ENCODE measurements around the gene BRF1. TPM values are rescaled to one million over a fixed set of nuclear protein-coding genes. Genes with fewer than 3 reads are reported as not detected.
A peak's percentile ranks its signal among the peaks of the same experiment; 100 is the strongest.

BRF1 gene
- total RNA-seq, 1 donor from 2014 or later: 16.9 TPM

DNA sequence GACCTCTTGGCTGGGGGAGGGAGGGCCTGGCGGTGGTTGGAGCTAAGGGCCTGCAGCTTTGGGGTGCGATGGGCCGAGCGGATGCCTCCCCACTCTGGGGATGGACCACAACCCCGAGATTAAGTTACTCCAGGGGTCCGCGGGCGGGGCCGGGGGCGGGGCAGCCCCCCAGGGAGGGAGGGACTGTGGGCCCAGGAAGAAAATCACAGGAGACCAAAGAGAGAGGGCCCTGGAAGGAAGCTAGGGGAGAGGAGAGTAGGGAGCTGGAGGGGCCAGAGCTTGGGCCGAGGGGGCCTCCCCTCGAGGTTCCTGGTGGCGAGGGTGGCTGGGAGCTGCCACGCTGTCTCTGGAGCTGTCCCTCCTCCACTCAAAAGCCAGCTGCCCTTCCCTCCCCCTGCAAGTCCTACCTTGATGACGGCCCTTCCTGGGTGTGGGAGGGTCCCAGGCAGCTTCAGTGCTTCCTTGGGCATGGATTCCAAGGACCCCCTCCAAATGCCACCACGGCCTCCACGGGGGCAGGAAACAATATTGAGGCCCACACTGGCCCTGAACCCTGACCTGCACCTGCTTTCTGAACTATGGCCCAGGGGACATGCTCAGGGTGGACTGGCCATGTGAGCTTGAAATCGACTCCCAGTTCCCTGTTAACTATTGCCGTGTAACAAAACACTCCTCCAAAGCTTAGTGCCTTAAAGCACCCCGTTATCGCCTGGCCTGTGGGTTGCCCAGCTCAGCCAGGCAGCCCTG, 119.1 kb downstream of the BRF1 start:
- Histone ChIP-seq H3K27me3 (peaks cover 32% of the 10 kb centered on the region), H4K20me1 (ENCODE audit: low read depth) (peaks cover 31% of the 10 kb centered on the region), H3K36me3 (no peaks in the 10 kb centered on the region), H3K9me3 (ENCODE audit: low read depth) (no peaks in the 10 kb centered on the region), H2AFZ (replicated peaks) (no peak overlapping the region), H3K4me3 (peak overlapping the region; percentile 74), H3K4me1 (peaks cover 4% of the 10 kb centered on the region), H3K79me2 (ENCODE audit: low read depth) (no peaks in the 10 kb centered on the region), H3K4me2 (peak overlapping the region; percentile 70), H3F3A (ENCODE audit: low read depth) (peaks cover 23% of the 10 kb centered on the region), H3K27ac (no peak overlapping the region), H3K9ac (no peak overlapping the region)
- Mint-ChIP-seq H3K36me3 (no peaks in the 10 kb centered on the region), H3K4me1 (peaks cover 8% of the 10 kb centered on the region), H3K4me3 (peak overlapping the region; percentile 82), H3K27ac (no peak overlapping the region), H3K27me3 (ENCODE audit: insufficient read depth, low read depth) (peaks cover 22% of the 10 kb centered on the region), H3K9me3 (no peaks in the 10 kb centered on the region)
- no peak for DNase-seq (ENCODE audit: low spot score)
- TF ChIP-seq EZH2phosphoT487 (IDR thresholded peaks at IDR 0.05) (no peak), EZH2 (IDR thresholded peaks at IDR 0.05) (no peak), CTCF (IDR thresholded peaks at IDR 0.05) (no peak)

GRCh38 chr14:105180592-105181548, 119.9 kb downstream of the BRF1 start, which contains the start of gene NUDT14:
Gene NUDT14 (minus strand): TSS chr14:105181312. CDS start chr14:105181209, 103 bp downstream.
- Histone ChIP-seq H3K4me1 (peaks cover 4% of the 10 kb centered on the region), H3K36me3 (no peaks in the 10 kb centered on the region), H3K27ac (no peak within 1 kb of the TSS), H3K4me3 (peak within 1 kb of the TSS; percentile 74), H2AFZ (replicated peaks) (no peak within 1 kb of the TSS), H3F3A (ENCODE audit: low read depth) (peaks cover 23% of the 10 kb centered on the region), H3K9me3 (ENCODE audit: low read depth) (no peaks in the 10 kb centered on the region), H3K79me2 (ENCODE audit: low read depth) (no peaks in the 10 kb centered on the region), H3K9ac (no peak within 1 kb of the TSS), H3K27me3 (peaks cover 32% of the 10 kb centered on the region), H3K4me2 (peak within 1 kb of the TSS; percentile 88), H4K20me1 (ENCODE audit: low read depth) (peaks cover 31% of the 10 kb centered on the region)
- Mint-ChIP-seq H3K27me3 (ENCODE audit: insufficient read depth, low read depth) (peaks cover 20% of the 10 kb centered on the region), H3K27ac (no peak within 1 kb of the TSS), H3K9me3 (no peaks in the 10 kb centered on the region), H3K4me1 (peaks cover 8% of the 10 kb centered on the region), H3K4me3 (peak within 1 kb of the TSS; percentile 85), H3K36me3 (no peaks in the 10 kb centered on the region)
- TF ChIP-seq EZH2 (IDR thresholded peaks at IDR 0.05) (no peak), EZH2phosphoT487 (IDR thresholded peaks at IDR 0.05) (no peak), CTCF (IDR thresholded peaks at IDR 0.05) (no peak)
- DNase-seq (ENCODE audit: low spot score): peak; percentile 80

- no peak overlapping the region for H3K4me3 ChIP-seq
- Mint-ChIP-seq H3K9me3 (no peaks in the 10 kb centered on the region), H3K27me3 (ENCODE audit: insufficient read depth, low read depth) (peaks cover 20% of the 10 kb centered on the region), H3K4me3 (no peak overlapping the region), H3K27ac (no peak overlapping the region), H3K36me3 (no peaks in the 10 kb centered on the region), H3K4me1 (peaks cover 8% of the 10 kb centered on the region)
- no peak overlapping the region for H3K4me2 ChIP-seq
- H2AFZ ChIP-seq (replicated peaks): no peak overlapping the region
- DNase-seq (ENCODE audit: low spot score): no peak
- H3K27me3 ChIP-seq: peaks cover 32% of the 10 kb centered on the region
- TF ChIP-seq EZH2phosphoT487 (IDR thresholded peaks at IDR 0.05) (no peak), CTCF (IDR thresholded peaks at IDR 0.05) (no peak), EZH2 (IDR thresholded peaks at IDR 0.05) (no peak)
- H3K79me2 ChIP-seq (ENCODE audit: low read depth): no peaks in the 10 kb centered on the region
- H3F3A ChIP-seq (ENCODE audit: low read depth): peaks cover 23% of the 10 kb centered on the region
- H3K9ac ChIP-seq: no peak overlapping the region
- H3K4me1 ChIP-seq: peaks cover 4% of the 10 kb centered on the region
- H4K20me1 ChIP-seq (ENCODE audit: low read depth): peaks cover 31% of the 10 kb centered on the region
- H3K36me3 ChIP-seq: no peaks in the 10 kb centered on the region
- no peak overlapping the region for H3K27ac ChIP-seq
- H3K9me3 ChIP-seq (ENCODE audit: low read depth): no peaks in the 10 kb centered on the region
These were observed 121.6 kb downstream of the BRF1 start for GRCh38 chr14:105179191-105179590.
